Stimulated activated CD4-positive, alpha-beta T cell treated with anti-CD3 and anti-CD28 coated beads, Interleukin-4, amount 100 ng/mL, for 4 hours (primary cell): Measurements from ENCODE around the gene ADD1.
"Not testable (repeated sequence)": the region's sequence is repeated elsewhere in the genome, so short reads cannot be mapped to it uniquely, and the experiment has no call there.

Experiments
- DNase-seq, 2 experiments: peaks; one replicate each; pipeline ENCODE4 v3.0.0-alpha.2; 2020

The ADD1 gene

DNA sequence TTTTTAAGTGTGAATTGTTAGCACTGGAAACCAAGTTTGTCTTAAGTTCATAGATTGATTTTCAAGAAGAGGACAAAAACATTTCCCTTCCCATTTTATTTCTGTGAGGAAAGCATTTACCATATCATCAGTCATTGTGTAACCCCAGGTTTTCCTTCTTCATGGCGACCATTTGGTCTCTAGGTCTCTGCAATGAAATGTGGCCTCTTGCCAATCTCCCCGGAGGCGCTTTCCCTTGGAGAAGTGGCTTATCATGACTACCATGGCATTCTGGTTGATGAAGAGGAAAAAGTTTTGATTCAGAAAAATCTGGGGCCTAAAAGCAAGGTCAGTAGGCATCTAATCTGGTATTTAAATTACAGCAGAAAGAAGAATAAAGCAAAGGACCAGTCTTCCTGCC lies 54.4 kb downstream of the ADD1 start:
- no peak for DNase-seq

DNA sequence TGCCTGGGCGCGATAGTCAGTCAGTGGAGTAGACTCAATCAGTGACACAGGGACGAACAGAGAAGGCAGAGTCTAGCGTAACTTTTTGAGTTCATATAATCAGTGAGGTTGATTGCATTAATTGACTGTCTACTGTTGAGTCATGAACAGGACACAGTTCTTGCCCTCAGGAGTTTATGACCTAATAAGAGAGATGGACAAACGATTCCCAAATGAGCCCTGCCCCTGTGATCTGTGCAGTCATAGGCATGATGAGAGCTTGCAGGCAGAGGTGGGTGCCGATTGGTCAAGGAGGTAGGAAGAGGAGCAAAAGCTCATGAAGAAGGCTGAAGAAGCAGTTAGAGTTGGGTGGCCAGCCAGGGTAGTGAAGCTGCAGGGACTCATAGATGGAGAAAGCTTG lies 57.1 kb downstream of the ADD1 start:
- no peak for DNase-seq

DNA sequence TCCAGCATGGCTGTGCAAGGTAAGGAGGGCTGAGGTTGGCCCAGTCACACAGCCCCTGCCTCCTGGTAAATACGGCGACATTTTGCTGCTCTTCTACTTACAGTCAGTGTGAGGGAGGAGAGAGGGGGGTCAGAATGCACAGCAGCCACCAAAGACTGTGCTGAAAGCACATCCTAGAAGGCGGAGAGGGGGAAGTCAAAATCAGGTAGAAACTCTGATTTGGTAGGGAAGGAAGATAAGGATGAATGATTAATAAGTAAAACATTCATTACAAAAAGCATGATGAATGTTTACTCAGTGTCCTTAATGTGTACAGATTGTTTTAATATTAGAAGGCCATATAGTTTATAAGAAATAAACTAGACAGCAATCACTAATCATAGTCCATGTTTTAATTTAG lies 57.5 kb downstream of the ADD1 start:
- DNase-seq: no peak

DNA sequence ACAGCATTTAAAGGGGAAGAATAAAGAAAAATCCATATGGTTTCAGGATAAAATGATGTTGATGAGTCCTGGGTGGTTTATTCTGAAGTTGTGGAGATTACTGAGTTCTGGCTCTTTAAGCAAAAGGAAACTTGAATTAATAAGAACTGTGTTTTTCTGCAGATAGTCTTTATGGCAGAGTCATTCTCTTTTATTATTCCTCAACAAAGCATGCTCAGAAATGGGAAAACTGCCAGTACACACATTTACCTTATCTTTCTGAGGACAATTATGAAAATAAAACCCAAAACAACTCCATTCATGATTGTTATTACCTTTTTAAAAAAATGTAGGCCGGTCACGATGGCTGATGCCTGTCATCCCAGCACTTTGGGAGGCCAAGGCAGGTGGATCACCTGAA lies 58.5 kb downstream of the ADD1 start:
- DNase-seq: no peak

DNA sequence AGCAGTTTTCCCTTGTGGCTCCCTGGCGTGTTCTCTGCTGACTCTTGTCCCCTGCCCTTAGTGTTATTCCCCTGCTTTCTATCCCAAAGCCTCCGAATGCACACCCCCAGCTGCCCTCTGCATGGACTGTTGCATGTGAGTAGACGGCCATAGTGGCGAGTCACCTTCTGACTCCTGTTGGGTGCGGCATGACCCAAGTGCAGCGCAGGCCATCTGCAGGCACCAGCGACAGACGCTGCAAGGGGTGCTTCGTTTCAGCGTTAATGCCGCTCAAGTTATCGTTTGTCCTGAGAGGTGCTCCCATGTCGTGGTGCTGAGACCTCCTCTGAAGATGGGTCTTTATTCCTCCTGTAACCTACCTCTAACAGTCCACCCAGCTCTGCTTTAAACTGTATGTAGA lies 61.9 kb downstream of the ADD1 start:
- DNase-seq: no peak

DNA sequence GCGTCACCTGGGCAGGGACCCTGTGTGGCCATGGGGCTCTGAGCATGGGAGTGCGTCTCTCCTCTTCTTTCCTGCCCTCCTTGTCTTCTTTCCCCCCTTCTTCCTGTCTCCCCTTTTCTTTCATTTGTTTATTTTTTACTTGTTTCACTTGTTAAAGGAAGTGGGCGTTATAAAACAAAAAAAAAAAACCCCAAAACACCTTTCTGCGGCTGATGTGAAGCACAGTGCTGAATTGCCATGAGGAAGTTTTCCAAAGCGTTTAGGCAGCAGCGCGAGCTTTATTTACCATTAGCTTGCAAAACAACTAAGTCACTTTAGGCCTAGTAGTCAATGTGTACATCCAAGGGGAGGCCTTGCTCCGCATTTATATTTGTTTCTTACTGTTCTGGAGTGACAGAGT lies 62.6 kb downstream of the ADD1 start:
- DNase-seq: no peak

DNA sequence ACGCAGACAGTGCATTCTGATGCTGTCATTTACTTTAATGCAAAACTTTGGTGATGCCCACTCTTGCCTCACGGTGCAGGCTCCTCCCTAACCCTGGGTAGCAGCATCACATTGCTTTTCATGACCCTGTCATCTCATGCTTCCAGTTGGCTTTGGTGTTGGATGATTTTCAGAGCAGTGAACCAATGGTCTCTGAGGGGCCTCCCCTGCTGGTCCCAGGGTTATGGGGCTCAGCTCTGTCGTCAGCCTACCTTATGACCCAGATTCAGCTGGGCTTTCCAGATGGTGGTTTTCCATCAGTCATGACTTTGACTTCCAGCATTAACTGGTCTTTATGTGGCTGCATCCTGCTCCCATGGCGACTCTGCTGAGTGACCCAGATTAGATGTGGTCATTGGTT lies 63.6 kb downstream of the ADD1 start:
- DNase-seq: no peak

DNA sequence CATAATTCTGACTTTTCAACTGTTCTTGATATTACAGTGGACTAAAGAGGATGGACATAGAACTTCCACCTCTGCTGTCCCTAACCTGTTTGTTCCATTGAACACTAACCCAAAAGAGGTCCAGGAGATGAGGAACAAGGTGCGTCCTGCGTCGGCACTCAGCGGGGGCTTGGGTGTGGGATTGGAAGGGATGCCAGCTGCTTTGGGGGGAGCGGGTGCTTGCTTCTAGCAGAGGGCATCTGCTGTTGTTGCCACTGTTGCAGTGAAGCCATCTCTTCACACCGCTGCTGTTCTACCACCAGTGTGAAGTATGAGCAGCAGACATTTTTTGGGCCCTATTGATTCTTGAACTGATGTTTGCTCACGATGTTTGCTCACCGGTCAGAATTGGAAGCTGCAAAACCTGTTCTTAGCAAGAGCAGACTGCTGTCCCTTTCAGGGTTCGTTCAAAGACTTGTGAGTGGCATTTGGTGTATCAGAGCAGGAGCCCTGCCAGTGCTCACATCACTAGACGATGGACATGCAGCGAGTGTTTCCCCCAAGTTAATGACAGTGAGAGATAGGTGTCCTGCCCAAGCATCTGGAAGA lies 64.2 kb downstream of the ADD1 start:
- no peak for DNase-seq

DNA sequence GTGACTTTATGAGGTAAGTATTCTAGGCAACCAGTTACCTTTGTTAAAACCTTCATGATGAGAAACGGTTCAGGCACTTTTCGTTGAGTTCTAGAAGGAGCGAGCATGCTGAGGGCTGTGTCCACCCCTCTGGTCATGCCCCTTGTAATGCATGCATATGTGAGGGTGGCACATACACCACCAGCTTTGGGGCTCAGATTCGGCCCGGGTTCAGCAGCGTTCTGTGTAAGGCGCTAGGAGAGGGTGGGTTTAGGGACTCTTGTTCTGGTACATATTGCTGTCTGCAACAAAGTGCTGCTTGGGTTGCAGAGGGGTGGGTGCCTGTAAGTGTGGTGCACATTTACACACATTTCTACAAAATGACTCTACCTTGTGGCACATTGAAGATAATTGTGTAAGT lies 65.0 kb downstream of the ADD1 start:
- no peak for DNase-seq

DNA sequence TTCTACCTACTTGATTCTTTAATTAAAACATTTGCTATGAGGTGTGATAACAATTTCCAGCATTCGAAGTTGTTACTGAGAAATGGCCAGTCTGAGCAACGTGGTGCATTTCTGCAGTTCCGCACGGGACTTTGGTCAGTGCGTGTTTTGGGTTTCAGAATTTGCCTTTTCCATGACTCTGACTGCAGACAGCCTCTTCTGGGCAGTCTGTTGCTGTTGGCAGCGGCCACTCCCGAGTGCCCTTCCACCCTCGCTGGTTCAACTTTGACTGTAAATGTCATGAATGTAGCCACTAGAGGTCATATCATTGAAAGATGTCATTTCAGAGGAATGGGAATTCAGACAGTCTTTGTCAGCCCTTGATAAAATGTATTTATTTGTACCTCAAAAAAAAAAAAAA lies 65.9 kb downstream of the ADD1 start:
- no peak for DNase-seq

DNA sequence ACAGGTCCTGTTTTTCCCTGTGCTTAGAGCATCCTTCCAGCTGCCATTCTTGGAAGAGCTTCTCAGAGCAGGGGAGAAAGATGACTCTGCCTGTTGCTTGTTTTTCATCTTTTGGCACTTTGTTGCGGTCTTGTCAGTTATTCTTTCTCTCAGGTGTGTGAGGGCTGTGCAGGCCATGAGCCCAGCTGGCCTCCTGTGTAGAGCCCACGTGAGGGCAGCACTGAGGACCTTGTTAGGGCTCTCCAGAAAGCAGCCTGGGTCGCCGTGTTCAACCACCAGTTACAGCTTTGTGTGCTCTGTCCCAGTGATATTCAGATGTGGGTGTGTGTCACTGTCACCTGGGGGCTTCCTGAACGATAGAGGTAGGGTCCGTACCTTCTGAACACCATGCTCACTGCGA lies 66.8 kb downstream of the ADD1 start:
- no peak for DNase-seq

DNA sequence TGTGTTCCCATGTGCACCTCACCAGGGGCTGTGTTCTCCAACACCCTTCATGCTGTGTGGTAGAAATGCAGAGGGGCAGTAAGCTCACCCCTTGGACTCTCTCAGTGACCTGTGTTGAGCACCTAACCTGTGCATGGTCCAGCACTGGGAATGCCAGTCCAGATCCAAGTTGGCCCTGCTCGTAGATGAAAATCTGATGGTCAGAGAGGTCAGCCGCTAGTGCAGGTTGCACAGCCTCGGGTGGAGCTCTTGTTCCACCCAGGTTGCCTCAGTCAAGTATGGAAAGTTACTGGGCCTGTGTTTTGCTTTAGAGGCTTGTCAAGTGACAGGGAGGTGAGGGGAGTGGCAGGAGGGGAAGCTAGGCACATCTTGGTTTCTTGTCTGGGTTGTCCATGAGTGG lies 68.2 kb downstream of the ADD1 start:
- no peak for DNase-seq

DNA sequence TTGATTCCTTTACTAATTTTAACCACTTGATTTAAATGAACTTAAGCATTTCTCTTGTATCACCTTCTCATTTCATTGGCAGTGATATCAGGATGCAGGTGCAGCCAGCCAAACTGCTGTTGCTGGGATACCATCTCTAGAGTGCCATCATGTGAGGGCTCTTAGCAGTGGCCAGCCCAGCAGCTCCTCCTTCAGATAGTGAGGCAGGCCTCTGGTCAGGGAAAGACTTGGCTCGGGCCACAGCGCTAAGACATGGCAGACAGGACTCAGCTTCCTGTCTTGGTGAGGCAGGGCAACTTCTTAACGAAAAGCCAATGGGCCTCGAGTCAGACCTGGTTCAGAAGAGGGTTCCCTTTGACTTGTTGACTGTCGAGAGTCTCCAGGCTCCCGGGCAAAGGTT lies 69.5 kb downstream of the ADD1 start:
- DNase-seq: no peak

DNA sequence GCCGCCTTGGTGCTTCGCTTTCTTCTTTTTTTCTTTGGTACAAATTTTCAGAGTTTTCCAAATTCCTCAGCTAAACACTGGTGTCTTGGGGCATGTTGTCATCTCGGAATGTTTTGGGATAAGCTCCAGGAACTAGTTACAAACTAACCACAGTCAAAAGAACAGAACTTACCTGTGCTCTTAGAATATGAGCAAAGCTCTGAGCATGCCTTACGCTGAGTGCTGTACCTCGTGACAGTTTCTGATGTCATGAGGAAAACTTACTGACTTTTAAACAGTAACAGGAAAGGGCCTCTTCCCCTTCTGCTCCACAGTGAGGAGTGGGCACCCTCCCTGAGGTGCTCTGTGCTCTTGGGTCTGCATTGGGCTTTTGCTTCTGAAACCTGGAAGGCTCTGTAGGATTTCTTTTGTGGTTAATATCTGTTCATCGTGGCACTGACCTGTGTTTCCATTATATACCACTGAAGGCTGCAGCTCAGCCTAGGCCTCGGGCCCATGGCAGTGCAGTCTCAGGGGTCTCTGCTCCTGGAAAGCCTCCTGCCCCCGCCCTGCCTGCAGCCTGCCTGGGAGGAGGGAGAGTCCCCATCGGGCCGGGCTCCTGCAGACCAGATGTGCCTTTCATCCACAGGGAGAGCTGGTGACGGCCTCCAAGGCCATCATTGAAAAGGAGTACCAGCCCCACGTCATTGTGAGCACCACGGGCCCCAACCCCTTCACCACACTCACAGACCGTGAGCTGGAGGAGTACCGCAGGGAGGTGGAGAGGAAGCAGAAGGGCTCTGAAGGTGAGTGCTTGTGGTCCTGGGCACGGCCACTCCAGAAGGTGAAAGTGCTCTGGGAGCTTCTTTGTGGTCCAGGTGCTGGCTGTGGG lies 70.8 kb downstream of the ADD1 start:
- DNase-seq: no peak

DNA sequence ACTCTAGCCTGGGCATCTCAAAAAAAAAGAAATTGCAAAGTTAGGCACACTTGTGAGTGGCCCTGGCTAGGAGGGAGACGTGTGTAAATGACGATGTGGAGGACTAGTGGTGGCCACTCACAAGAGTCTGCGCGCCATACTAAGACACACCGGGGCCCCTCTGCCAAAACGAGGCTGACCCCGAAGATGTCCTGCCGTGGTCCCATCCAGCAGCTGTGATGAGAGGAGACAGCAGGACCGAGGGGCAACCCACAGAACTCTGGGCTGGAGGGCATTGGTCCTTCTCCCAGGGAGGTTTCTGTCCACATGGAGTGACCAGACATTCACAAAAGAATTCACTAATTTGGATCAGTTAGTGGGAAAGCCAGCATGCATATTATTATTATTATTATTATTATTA lies 72.1 kb downstream of the ADD1 start:
- DNase-seq: no peak

DNA sequence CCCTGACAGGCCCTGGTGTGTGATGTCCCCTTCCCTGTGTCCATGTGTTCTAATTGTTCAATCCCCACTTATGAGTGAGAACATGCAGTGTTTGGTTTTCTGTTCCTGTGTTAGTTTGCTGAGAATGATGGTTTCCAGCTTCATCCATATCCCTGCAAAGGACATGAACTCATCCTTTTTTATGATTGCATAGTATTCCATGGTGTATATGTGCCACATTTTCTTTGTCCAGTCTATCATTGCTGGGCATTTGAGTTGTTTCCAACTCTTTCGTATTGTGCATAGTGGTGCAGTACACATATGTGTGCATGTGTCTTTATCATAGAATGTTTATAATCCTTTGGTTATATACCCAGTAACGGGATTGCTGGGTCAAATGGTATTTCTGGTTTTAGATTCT lies 73.1 kb downstream of the ADD1 start:
- not testable (repeated sequence) for DNase-seq

DNA sequence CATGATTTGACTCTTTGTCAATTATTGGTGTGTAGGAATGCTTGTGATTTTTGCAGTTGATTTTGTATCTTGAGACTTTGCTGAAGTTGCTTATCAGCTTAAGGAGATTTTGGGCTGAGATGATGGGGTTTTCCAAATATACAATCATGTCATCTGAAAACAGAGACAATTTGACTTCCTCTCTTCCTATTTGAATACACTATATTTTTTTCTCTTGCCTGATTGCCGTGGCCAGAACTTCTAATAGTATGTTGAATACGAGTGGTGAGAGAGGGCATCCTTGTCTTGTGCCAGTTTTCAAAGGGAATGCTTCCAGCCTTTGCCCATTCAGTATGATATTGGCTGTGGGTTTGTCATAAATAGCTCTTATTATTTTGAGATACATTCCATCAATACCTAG lies 74.7 kb downstream of the ADD1 start:
- DNase-seq: not testable (repeated sequence)

DNA sequence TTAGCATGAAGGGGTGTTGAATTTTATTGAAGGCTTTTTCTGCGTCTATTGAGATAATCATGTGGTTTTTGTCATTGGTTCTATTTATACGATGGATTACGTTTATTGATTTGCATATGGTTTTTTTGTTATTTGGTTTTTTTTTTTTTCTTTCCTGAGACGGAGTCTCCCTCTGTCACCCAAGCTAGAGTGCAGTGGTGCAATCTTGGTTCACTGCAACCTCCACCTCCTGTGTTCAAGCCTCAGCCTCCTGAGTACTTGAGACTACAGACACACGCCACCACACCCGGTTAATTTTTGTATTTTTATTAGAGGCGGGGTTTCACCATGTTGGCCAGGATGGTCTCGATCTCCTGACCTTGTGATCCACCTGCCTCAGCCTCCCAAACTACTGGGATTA lies 75.1 kb downstream of the ADD1 start:
- not testable (repeated sequence) for DNase-seq

DNA sequence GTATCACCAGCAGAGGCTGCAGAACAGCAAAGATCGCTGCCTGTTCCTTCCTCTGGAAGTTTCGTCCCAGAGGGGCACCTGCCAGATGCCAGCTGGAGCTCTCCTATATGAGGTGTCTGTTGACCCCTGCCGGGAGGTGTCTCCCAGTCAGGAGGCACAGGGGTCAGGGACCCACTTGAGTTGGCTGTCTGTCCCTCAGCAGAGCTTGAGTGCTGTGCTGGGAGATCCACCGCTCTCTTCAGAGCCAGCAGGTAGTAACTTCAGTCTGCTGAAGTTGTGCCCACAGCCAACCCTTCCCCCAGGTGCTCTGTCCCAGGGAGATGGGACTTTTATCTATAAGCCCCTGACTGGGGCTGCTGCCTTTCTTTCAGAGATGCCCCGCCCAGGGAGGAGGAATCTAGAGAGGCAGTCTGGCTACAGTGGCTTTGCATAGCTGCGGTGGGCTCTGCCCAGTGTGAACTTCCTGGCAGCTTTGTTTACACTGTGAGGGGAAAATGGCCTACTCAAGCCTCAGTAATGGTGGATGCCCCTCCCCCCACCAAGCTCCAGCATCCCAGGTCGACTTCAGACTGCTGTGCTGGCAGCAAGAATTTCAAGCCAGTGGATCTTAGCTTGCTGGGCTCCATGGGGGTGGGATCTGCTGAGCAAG lies 78.9 kb downstream of the ADD1 start:
- not testable (repeated sequence) for DNase-seq

DNA sequence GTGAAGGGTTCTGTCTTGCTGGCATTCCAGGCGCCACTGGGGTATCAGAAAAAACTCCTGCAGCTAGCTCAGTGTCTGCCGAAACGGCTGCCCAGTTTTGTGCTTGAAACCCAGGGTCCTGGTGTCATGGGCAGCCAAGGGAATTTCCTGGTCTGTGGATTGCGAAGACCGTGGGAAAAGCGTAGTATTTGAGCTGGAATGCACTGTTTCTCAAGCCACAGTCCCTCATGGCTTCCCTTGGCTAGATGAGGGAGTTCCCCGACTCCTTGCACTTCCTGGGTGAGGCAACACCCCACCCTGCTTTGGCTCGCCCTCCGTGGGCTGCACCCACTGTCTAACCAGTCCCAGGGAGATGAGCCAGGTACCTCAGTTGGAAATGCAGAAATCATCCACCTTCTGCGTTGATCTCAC lies 79.5 kb downstream of the ADD1 start:
- DNase-seq: no peak

DNA sequence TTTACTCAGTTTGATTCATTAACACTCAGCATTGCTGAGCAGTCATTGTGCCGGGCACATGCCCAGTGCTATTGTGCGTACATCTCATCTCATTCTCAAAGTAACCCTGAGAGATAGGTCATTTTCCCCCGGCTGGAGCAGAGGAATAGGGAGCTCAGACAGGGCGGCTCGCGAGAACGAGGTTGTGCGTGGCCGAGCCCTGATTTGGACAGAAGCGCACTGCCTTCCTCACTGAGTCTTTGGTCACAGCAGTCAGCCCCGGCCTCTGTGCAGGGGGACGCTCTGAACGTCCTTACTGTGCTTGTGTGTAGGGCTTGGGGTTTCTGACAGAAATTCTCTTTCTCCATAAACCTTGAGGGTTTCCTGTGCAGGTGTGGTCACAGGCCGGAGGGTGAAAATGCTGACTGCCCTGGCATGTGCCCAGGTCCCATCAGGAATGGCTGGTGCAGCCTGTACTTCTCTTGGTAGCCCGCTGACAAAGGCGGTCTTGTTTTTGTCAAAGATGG lies 80.1 kb downstream of the ADD1 start:
- DNase-seq: no peak

DNA sequence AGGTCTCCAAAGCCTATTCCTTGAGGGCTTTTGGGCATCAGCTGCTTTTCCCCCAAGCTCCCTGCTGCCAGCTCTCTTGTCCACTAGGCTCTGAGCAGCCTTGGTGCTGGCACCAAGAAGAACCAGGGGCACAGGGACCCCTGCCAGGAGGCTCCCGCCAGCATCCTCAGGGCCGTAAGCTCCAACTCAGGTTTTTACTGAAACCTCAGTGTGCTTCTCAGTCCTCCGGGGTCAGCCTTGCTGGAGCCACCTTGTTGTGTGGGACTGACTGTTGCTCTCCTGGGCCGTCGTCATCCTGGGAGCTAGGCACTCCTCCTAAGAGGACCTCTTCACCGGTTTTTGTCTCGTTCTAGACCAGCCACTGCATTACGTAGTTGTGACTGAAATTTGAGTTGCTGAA lies 80.6 kb downstream of the ADD1 start:
- no peak for DNase-seq

DNA sequence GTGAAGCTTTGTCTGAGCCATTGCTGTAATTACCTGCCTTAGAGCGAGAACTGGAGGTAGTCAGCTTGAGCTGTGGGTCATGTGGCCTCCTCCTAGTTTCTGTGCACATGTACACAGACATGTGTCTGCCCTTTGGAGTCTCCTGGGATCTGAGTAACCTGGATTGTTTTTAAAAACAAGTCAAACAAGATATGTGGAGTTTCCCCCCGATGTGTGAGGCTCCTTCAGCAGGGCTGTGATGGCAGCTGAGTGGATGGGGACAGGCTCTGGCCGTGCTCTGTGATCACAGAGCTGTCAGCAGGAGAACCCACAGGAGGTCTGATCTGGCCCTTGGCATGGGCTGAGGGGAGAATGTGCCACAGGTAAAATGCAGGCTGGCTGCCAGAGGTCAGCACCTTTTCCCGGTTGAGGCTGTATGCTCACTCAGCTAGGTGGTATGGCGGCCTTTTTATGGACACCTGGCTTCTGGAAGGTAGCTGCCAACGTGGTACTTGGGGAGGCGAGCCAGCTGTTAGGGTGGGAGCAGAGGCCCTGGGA lies 81.2 kb downstream of the ADD1 start:
- no peak for DNase-seq

DNA sequence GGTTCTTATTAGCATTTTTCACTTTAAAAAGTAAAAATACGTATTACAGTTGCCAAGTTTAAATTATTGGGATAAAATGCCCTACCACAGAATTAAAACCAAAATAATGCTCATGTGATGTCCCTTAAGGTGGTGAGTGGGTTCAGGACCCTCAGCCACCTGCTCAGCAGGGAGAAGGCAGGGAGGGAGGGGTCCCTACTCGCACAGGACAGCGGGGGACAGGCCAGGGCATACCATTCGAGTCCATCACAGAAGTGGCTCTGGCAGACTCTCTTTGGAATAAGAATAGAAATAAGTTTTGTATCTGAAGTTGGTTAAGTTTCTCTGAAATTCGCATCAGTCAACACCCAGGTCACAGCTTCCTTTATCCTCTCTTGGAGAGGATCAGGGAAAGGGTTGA lies 81.9 kb downstream of the ADD1 start:
- DNase-seq: no peak
